Measurements from ENCODE around the gene SNX6. TPM values are rescaled to one million over a fixed set of nuclear protein-coding genes. Genes with fewer than 3 reads are reported as not detected.

SNX6 gene
- total RNA-seq, 1 experiment from 2014 or later: 73.4 TPM

DNA sequence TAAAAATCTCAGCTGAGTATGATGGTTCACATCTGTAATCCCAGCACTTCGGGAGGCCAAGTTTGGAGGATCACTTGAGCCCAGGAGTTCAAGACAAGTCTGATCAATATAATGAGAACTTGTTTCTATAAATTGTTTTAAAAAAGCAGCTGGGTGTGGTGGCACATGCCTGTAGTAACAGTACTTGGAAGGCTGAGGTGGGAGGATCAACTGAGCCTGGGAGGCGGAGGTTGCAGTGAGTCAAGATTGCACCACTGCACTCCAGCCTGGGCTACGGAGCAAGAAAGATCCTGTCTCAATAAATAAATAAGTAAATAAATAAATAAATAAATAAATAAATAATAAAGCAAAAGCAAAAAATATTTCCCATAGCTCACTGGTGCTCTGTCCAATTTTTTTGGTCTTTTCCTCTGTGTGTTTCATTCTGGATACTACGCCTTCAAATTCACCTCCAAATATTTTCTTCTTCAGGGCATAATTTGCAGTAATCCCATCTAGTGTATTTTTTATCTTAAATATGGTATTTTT is 32.7 kb upstream of the SNX6 start (continued):
- no peak for TF ChIP-seq EZH2 (IDR thresholded peaks at IDR 0.05)

DNA sequence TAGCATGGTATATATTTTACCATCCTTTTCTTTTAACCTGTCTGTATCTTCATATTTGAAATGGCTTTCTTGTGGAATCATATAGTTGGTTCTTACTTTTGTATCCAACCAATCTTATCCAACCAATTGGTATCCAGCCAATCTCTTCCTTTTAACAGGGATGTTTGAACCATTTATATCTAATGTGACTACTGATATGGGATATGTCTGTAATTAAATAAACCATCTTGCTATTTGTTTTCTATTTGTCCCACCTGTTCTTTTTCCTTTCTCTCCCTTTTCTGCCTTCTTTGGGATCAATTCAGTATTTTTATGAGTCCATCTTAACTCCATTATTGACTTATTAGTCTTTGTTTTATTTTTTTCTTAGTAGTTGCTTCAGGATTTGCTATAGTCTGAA is 30.8 kb upstream of the SNX6 start:
- Histone ChIP-seq H3K4me1 (ENCODE audit: control insufficient read depth in 1 of 2, insufficient read depth in 2 of 2, low read length in 2 of 2) (peaks cover 0 to 2% of the 10 kb centered on the region in 2 experiments; a peak in 2 of 4 replicates), H3K36me3 (ENCODE audit: control insufficient read depth in 1 of 2, insufficient read depth in 2 of 2, low read length in 2 of 2) (no peaks in the 10 kb centered on the region), H3K9ac (ENCODE audit: low read length) (no peak overlapping the region), H3K9me2 (ENCODE audit: insufficient read depth) (no peaks in the 10 kb centered on the region), H4K20me1 (ENCODE audit: insufficient read depth) (no peaks in the 10 kb centered on the region), H3K4me2 (ENCODE audit: low read length) (no peak overlapping the region), H3K27ac (ENCODE audit: low read depth, low read length) (no peak overlapping the region), H3K27me3 (ENCODE audit: insufficient read depth, low read length) (no peaks in the 10 kb centered on the region), H3K79me2 (ENCODE audit: insufficient read depth, low read length) (no peaks in the 10 kb centered on the region), H3K4me3 (replicated peaks in 1 of 2; ENCODE audit: low read depth in 1 of 2, low read length in 2 of 2) (no peak overlapping the region), H2AFZ (ENCODE audit: low read depth, low read length, poor library complexity, severe bottlenecking) (no peak overlapping the region), H3K9me3 (ENCODE audit: control insufficient read depth in 1 of 2, insufficient read depth in 1 of 2, low read depth in 1 of 2, low read length in 2 of 2) (no peaks in the 10 kb centered on the region)
- no TSS peak for BruUV-seq (replicated peaks)
- CTCF ChIA-PET: no interaction called here
- intact Hi-C loops (cut with micrococcal nuclease): no loop called here
- ATAC-seq (no peak), DNase-seq (ENCODE audit: low read depth, low spot score) (no peak)
- TF ChIP-seq TCF7L2 (IDR thresholded peaks at IDR 0.05; ENCODE audit: borderline replicate concordance, extremely low read depth, insufficient read depth, insufficient read length): no peak
- no peak for TF ChIP-seq SP1 (IDR thresholded peaks at IDR 0.05; ENCODE audit: low read depth)
- TF ChIP-seq EZH2 (IDR thresholded peaks at IDR 0.05): no peak
- TF ChIP-seq, protein P1, sequence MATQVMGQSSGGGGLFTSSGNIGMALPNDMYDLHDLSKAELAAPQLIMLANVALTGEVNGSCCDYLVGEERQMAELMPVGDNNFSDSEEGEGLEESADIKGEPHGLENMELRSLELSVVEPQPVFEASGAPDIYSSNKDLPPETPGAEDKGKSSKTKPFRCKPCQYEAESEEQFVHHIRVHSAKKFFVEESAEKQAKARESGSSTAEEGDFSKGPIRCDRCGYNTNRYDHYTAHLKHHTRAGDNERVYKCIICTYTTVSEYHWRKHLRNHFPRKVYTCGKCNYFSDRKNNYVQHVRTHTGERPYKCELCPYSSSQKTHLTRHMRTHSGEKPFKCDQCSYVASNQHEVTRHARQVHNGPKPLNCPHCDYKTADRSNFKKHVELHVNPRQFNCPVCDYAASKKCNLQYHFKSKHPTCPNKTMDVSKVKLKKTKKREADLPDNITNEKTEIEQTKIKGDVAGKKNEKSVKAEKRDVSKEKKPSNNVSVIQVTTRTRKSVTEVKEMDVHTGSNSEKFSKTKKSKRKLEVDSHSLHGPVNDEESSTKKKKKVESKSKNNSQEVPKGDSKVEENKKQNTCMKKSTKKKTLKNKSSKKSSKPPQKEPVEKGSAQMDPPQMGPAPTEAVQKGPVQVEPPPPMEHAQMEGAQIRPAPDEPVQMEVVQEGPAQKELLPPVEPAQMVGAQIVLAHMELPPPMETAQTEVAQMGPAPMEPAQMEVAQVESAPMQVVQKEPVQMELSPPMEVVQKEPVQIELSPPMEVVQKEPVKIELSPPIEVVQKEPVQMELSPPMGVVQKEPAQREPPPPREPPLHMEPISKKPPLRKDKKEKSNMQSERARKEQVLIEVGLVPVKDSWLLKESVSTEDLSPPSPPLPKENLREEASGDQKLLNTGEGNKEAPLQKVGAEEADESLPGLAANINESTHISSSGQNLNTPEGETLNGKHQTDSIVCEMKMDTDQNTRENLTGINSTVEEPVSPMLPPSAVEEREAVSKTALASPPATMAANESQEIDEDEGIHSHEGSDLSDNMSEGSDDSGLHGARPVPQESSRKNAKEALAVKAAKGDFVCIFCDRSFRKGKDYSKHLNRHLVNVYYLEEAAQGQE (IDR thresholded peaks at IDR 0.05; ENCODE audit: low read depth): no peak
- TF ChIP-seq ZFX (IDR thresholded peaks at IDR 0.05): no peak
- POLR2A ChIA-PET: no interaction called here
- RAD21 ChIA-PET (ENCODE audit: low non-redundant PET in 1 of 2, low total read pairs in 2 of 2, uncharacterized antibody in 2 of 2, unreplicated experiment in 2 of 2): no interaction called here
